HFFc6 (cell line): ENCODE results near the gene QSOX1. TPM values are rescaled to one million over a fixed set of nuclear protein-coding genes. Genes with fewer than 3 reads are reported as not detected.
"Not testable (repeated sequence)": the region's sequence is repeated elsewhere in the genome, so short reads cannot be mapped to it uniquely, and the experiment has no call there.

Experiments used
- DNase-seq: peaks from one replicate; pipeline ENCODE4 v3.0.0-alpha.2; 2018
- H3K27ac Mint-ChIP-seq: 2 replicates; pipeline ENCODE4 v1.8.0; 2020; ENCODE audit warnings: mild to moderate bottlenecking, mixed read lengths
- H3K27me3 Mint-ChIP-seq: 2 replicates; pipeline ENCODE4 v1.8.0; 2021; ENCODE audit warnings: mild to moderate bottlenecking, moderate library complexity, mixed read lengths; ENCODE audit not compliant: insufficient read depth
- H3K36me3 Mint-ChIP-seq: 2 replicates; pipeline ENCODE4 v1.8.0; 2021; ENCODE audit warnings: low read depth, mixed read lengths
- H3K4me1 Mint-ChIP-seq: 2 replicates; pipeline ENCODE4 v1.8.0; 2020; ENCODE audit warnings: low read depth, mixed read lengths
- H3K4me3 Mint-ChIP-seq: 2 replicates; pipeline ENCODE4 v1.8.0; 2020; ENCODE audit warnings: mild to moderate bottlenecking, moderate library complexity, mixed read lengths
- H3K9me3 Mint-ChIP-seq: 2 replicates; pipeline ENCODE4 v1.8.0; 2020; ENCODE audit warnings: mild to moderate bottlenecking, mixed read lengths
- CTCF ChIP-seq: fragments of 200-600 bp; sonication (generic); IDR thresholded peaks from 2 replicates; pipeline ENCODE4 v1.5.0; 2021; ENCODE audit warnings: antibody characterized with exemption, mild to moderate bottlenecking
- total RNA-seq, 6 experiments: library from RNA; stranded (reverse); fragmentation: NEBNext Ultra II Directional; extraction: Animal tissue kit (Norgen Biotek cat#: 25700); gene quantifications; 2 replicates in 1 of 6; 3 replicates in 5 of 6; pipeline ENCODE4 v1.2.3, GENCODE V29; 2021

Gene QSOX1
- total RNA-seq, 6 experiments from 2014 or later, result 321 to 467 (median 352) TPM

GRCh38 chr1:180131510-180131909 is 23.2 kb upstream of the QSOX1 start:
- H3K27ac Mint-ChIP-seq, result peak overlapping the region; percentile 63
- peaks cover 3% of the 10 kb centered on the region for H3K27me3 Mint-ChIP-seq
- H3K9me3 Mint-ChIP-seq, result no peaks in the 10 kb centered on the region
- H3K4me1 Mint-ChIP-seq, result peaks cover 42% of the 10 kb centered on the region
- DNase-seq, result peak; percentile 91
- peak overlapping the region; percentile 17; the same call in 1 of the 2 replicates for H3K4me3 Mint-ChIP-seq
- H3K36me3 Mint-ChIP-seq, result peaks cover 3% of the 10 kb centered on the region; the same call in 1 of the 2 replicates
- TF ChIP-seq CTCF, result no peak

- no peak overlapping the region for H3K27ac Mint-ChIP-seq
- peaks cover 5% of the 10 kb centered on the region; the same call in 1 of the 2 replicates for H3K9me3 Mint-ChIP-seq
- H3K36me3 Mint-ChIP-seq, result peaks cover 8% of the 10 kb centered on the region; the same call in 1 of the 2 replicates
- H3K4me1 Mint-ChIP-seq, result peaks cover 50% of the 10 kb centered on the region
- no peak for TF ChIP-seq CTCF
- DNase-seq, result no peak
- H3K27me3 Mint-ChIP-seq, result peaks cover 3% of the 10 kb centered on the region
- no peak overlapping the region for H3K4me3 Mint-ChIP-seq
Observed at GRCh38 chr1:180133193-180133592, 21.5 kb upstream of the QSOX1 start.

GRCh38 chr1:180133688-180134087 is 21.0 kb upstream of the QSOX1 start:
- H3K36me3 Mint-ChIP-seq, H3K9me3 Mint-ChIP-seq, H3K27ac Mint-ChIP-seq: not testable (repeated sequence)

GRCh38 chr1:180135535-180135934 is 19.1 kb upstream of the QSOX1 start:
- Mint-ChIP-seq H3K36me3 (peaks cover 8% of the 10 kb centered on the region; the same call in 1 of the 2 replicates), H3K4me1 (peaks cover 41% of the 10 kb centered on the region), H3K27me3 (peaks cover 2% of the 10 kb centered on the region), H3K4me3 (no peak overlapping the region), H3K9me3 (peaks cover 5% of the 10 kb centered on the region; the same call in 1 of the 2 replicates), H3K27ac (no peak overlapping the region)
- no peak for TF ChIP-seq CTCF
- no peak for DNase-seq

More at GRCh38 chr1:180133688-180134087, 21.0 kb upstream of the QSOX1 start:
- not testable (repeated sequence) for DNase-seq, H3K27me3 Mint-ChIP-seq, H3K4me3 Mint-ChIP-seq
- peaks cover 50% of the 10 kb centered on the region for H3K4me1 Mint-ChIP-seq

- 0 out of 2 replicates have a peak, but pooled peaks cover 5% of the 10 kb centered on the region for H3K36me3 Mint-ChIP-seq
Observed at GRCh38 chr1:180136331-180136967, 18.2 kb upstream of the QSOX1 start.

More at GRCh38 chr1:180136331-180136967, 18.2 kb upstream of the QSOX1 start:
- no peaks in the 10 kb centered on the region for H3K27me3 Mint-ChIP-seq
- no peak for DNase-seq
- H3K4me3 Mint-ChIP-seq, result peak overlapping the region; percentile 22; the same call in 1 of the 2 replicates
- TF ChIP-seq CTCF, result no peak
- peak overlapping the region; percentile 67 for H3K27ac Mint-ChIP-seq
- H3K9me3 Mint-ChIP-seq, result peaks cover 5% of the 10 kb centered on the region; the same call in 1 of the 2 replicates
- H3K4me1 Mint-ChIP-seq, result peaks cover 32% of the 10 kb centered on the region
